ENCODE data around the gene OSER1. TPM values are rescaled to one million over a fixed set of nuclear protein-coding genes. Genes with fewer than 3 reads are reported as not detected.
A peak's percentile ranks its signal among the peaks of the same experiment; 100 is the strongest.
"Not testable (repeated sequence)": the region's sequence is repeated elsewhere in the genome, so short reads cannot be mapped to it uniquely, and the experiment has no call there.

OSER1 gene
- total RNA-seq, 1 donor from 2014 or later: 31.3 TPM

- no peaks in the 10 kb centered on the region for H3K9me3 ChIP-seq (ENCODE audit: control insufficient read depth in 3 of 3, low read length in 3 of 3)
- no peak within 1 kb of the TSS for H3K27ac ChIP-seq (ENCODE audit: low read depth, low read length)
- H3K27me3 ChIP-seq (ENCODE audit: control insufficient read depth in 3 of 3, insufficient read depth in 3 of 3, low read length in 3 of 3): peaks cover 18 to 36% (median 24%) of the 10 kb centered on the region in 3 donors
- no peaks in the 10 kb centered on the region for H3K36me3 ChIP-seq (ENCODE audit: control insufficient read depth in 3 of 3, insufficient read depth in 3 of 3, low read length in 3 of 3)
- peak within 1 kb of the TSS in 1 of 3 donors; percentile 35 for H3K4me3 ChIP-seq (ENCODE audit: low read length in 3 of 3)
- no peak within 1 kb of the TSS for H3K9ac ChIP-seq (ENCODE audit: low read depth in 1 of 3, low read length in 3 of 3)
- H3K4me1 ChIP-seq (ENCODE audit: control insufficient read depth in 3 of 3, insufficient read depth in 3 of 3, low read length in 3 of 3): peaks cover 0 to 3% (median 2%) of the 10 kb centered on the region in 3 donors
These were observed 36.6 kb upstream of the OSER1 start, which contains the start of gene GDAP1L1 for GRCh38 chr20:44247131-44247571. Gene GDAP1L1 (plus strand): TSS chr20:44247308. CDS start chr20:44247335, 27 bp downstream.

- Histone ChIP-seq H3K27me3 (ENCODE audit: control insufficient read depth in 3 of 3, insufficient read depth in 3 of 3, low read length in 3 of 3) (peaks cover 18 to 32% (median 24%) of the 10 kb centered on the region in 3 donors), H3K4me3 (ENCODE audit: low read length in 3 of 3) (no peak overlapping the region), H3K9me3 (ENCODE audit: control insufficient read depth in 3 of 3, low read length in 3 of 3) (no peaks in the 10 kb centered on the region), H3K9ac (ENCODE audit: low read depth in 1 of 3, low read length in 3 of 3) (no peak overlapping the region), H3K27ac (ENCODE audit: low read depth, low read length) (no peak overlapping the region), H3K4me1 (ENCODE audit: control insufficient read depth in 3 of 3, insufficient read depth in 3 of 3, low read length in 3 of 3) (peaks cover 0 to 3% (median 2%) of the 10 kb centered on the region in 3 donors), H3K36me3 (ENCODE audit: control insufficient read depth in 3 of 3, insufficient read depth in 3 of 3, low read length in 3 of 3) (no peaks in the 10 kb centered on the region)
These were observed 35.4 kb upstream of the OSER1 start for GRCh38 chr20:44245977-44246376.

DNA sequence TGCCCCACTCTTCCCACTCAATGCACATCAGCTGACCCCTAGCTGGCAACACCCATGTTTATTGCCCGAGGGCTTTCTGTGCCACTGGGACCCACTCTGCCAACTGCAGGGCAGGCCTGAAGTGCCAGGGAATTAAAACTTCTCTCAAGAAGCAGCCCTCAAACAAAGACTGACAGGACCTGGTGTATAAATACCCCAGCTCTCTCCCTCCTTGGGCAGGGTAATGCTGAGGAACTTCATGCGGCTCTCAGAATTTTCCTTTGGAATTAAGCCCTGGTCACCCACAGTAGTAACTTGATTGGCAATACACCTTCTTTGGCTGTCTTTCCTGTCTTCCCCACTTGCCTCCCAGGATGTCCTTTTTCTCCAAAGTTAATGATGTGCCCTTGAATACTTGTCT lies 31.2 kb upstream of the OSER1 start:
- no peaks in the 10 kb centered on the region for H3K4me1 ChIP-seq (ENCODE audit: control insufficient read depth in 3 of 3, insufficient read depth in 3 of 3, low read length in 3 of 3)
- no peaks in the 10 kb centered on the region for H3K9me3 ChIP-seq (ENCODE audit: control insufficient read depth in 3 of 3, low read length in 3 of 3)

GRCh38 chr20:44236840-44237239 lies 26.3 kb upstream of the OSER1 start:
- H3K27ac ChIP-seq (ENCODE audit: low read depth, low read length); H3K36me3 ChIP-seq (ENCODE audit: control insufficient read depth in 3 of 3, insufficient read depth in 3 of 3, low read length in 3 of 3); H3K9ac ChIP-seq (ENCODE audit: low read depth in 1 of 3, low read length in 3 of 3); H3K9me3 ChIP-seq (ENCODE audit: control insufficient read depth in 3 of 3, low read length in 3 of 3); H3K27me3 ChIP-seq (ENCODE audit: control insufficient read depth in 3 of 3, insufficient read depth in 3 of 3, low read length in 3 of 3); H3K4me3 ChIP-seq (ENCODE audit: low read length in 3 of 3); H3K4me1 ChIP-seq (ENCODE audit: control insufficient read depth in 3 of 3, insufficient read depth in 3 of 3, low read length in 3 of 3): not testable (repeated sequence)

More for the DNA sequence above, 31.2 kb upstream of the OSER1 start:
- H3K27me3 ChIP-seq (ENCODE audit: control insufficient read depth in 3 of 3, insufficient read depth in 3 of 3, low read length in 3 of 3): peaks cover 0 to 9% (median 5%) of the 10 kb centered on the region in 3 donors
- H3K9ac ChIP-seq (ENCODE audit: low read depth in 1 of 3, low read length in 3 of 3): no peak overlapping the region
- no peak overlapping the region for H3K4me3 ChIP-seq (ENCODE audit: low read length in 3 of 3)
- H3K36me3 ChIP-seq (ENCODE audit: control insufficient read depth in 3 of 3, insufficient read depth in 3 of 3, low read length in 3 of 3): no peaks in the 10 kb centered on the region
- no peak overlapping the region for H3K27ac ChIP-seq (ENCODE audit: low read depth, low read length)

DNA sequence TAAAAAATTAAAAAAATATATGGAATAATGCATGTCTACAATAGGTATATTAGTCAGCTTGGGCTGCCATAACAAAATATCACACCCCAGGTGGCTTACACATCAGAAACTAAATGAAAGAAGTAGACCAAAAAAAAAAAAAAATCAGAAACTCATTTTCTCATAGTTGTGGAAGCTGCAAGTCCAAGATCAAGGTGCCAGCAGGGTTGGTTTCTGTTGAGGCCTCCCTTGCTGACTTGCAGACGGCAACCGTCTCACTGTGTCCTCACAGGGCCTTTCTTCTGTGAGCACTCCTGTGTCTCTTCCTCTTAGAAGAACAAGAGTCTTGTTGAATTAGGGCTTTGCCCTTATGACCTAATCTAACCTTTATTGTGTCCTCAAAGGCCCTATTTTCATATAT lies 25.1 kb upstream of the OSER1 start:
- H3K4me1 ChIP-seq (ENCODE audit: control insufficient read depth in 3 of 3, insufficient read depth in 3 of 3, low read length in 3 of 3): no peaks in the 10 kb centered on the region
- no peaks in the 10 kb centered on the region for H3K9me3 ChIP-seq (ENCODE audit: control insufficient read depth in 3 of 3, low read length in 3 of 3)
- no peak overlapping the region for H3K4me3 ChIP-seq (ENCODE audit: low read length in 3 of 3)
- peaks cover 0 to 2% (median 0%) of the 10 kb centered on the region in 3 donors for H3K27me3 ChIP-seq (ENCODE audit: control insufficient read depth in 3 of 3, insufficient read depth in 3 of 3, low read length in 3 of 3)
- no peaks in the 10 kb centered on the region for H3K36me3 ChIP-seq (ENCODE audit: control insufficient read depth in 3 of 3, insufficient read depth in 3 of 3, low read length in 3 of 3)
- no peak overlapping the region for H3K27ac ChIP-seq (ENCODE audit: low read depth, low read length)
- H3K9ac ChIP-seq (ENCODE audit: low read depth in 1 of 3, low read length in 3 of 3): no peak overlapping the region

GRCh38 chr20:44234566-44235317 lies 24.2 kb upstream of the OSER1 start:
- Histone ChIP-seq H3K27me3 (ENCODE audit: control insufficient read depth in 3 of 3, insufficient read depth in 3 of 3, low read length in 3 of 3) (no peaks in the 10 kb centered on the region), H3K4me1 (ENCODE audit: control insufficient read depth in 3 of 3, insufficient read depth in 3 of 3, low read length in 3 of 3) (no peaks in the 10 kb centered on the region), H3K9me3 (ENCODE audit: control insufficient read depth in 3 of 3, low read length in 3 of 3) (no peaks in the 10 kb centered on the region), H3K4me3 (ENCODE audit: low read length in 3 of 3) (no peak overlapping the region), H3K36me3 (ENCODE audit: control insufficient read depth in 3 of 3, insufficient read depth in 3 of 3, low read length in 3 of 3) (no peaks in the 10 kb centered on the region), H3K9ac (ENCODE audit: low read depth in 1 of 3, low read length in 3 of 3) (no peak overlapping the region), H3K27ac (ENCODE audit: low read depth, low read length) (no peak overlapping the region)

GRCh38 chr20:44233436-44234016 lies 23.0 kb upstream of the OSER1 start:
- Histone ChIP-seq H3K9ac (ENCODE audit: low read depth in 1 of 3, low read length in 3 of 3) (no peak overlapping the region), H3K36me3 (ENCODE audit: control insufficient read depth in 3 of 3, insufficient read depth in 3 of 3, low read length in 3 of 3) (no peaks in the 10 kb centered on the region), H3K27ac (ENCODE audit: low read depth, low read length) (no peak overlapping the region), H3K4me3 (ENCODE audit: low read length in 3 of 3) (no peak overlapping the region), H3K4me1 (ENCODE audit: control insufficient read depth in 3 of 3, insufficient read depth in 3 of 3, low read length in 3 of 3) (peaks cover 0 to 6% (median 4%) of the 10 kb centered on the region in 3 donors), H3K27me3 (ENCODE audit: control insufficient read depth in 3 of 3, insufficient read depth in 3 of 3, low read length in 3 of 3) (no peaks in the 10 kb centered on the region), H3K9me3 (ENCODE audit: control insufficient read depth in 3 of 3, low read length in 3 of 3) (no peaks in the 10 kb centered on the region)

DNA sequence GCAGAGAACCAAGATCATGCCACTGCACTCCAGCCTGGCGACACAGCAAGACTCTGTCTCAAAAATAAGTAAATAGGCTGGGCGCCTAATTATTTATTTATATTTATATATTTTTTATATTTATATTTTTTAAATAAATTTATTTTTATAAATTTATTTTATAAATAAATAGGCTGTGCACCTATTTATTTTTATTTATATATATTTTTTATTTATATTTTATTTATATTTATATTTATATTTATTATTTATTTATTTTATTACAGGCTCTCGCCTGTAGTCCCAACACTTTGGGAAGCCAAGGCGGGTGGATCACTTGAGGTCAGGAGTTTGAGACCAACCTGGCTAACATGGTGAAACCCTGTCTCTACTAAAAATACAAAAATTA lies 21.9 kb upstream of the OSER1 start:
- not testable (repeated sequence) for H3K4me3 ChIP-seq (ENCODE audit: low read length in 3 of 3); H3K4me1 ChIP-seq (ENCODE audit: control insufficient read depth in 3 of 3, insufficient read depth in 3 of 3, low read length in 3 of 3); H3K27ac ChIP-seq (ENCODE audit: low read depth, low read length); H3K9me3 ChIP-seq (ENCODE audit: control insufficient read depth in 3 of 3, low read length in 3 of 3); H3K9ac ChIP-seq (ENCODE audit: low read depth in 1 of 3, low read length in 3 of 3); H3K27me3 ChIP-seq (ENCODE audit: control insufficient read depth in 3 of 3, insufficient read depth in 3 of 3, low read length in 3 of 3); H3K36me3 ChIP-seq (ENCODE audit: control insufficient read depth in 3 of 3, insufficient read depth in 3 of 3, low read length in 3 of 3)

DNA sequence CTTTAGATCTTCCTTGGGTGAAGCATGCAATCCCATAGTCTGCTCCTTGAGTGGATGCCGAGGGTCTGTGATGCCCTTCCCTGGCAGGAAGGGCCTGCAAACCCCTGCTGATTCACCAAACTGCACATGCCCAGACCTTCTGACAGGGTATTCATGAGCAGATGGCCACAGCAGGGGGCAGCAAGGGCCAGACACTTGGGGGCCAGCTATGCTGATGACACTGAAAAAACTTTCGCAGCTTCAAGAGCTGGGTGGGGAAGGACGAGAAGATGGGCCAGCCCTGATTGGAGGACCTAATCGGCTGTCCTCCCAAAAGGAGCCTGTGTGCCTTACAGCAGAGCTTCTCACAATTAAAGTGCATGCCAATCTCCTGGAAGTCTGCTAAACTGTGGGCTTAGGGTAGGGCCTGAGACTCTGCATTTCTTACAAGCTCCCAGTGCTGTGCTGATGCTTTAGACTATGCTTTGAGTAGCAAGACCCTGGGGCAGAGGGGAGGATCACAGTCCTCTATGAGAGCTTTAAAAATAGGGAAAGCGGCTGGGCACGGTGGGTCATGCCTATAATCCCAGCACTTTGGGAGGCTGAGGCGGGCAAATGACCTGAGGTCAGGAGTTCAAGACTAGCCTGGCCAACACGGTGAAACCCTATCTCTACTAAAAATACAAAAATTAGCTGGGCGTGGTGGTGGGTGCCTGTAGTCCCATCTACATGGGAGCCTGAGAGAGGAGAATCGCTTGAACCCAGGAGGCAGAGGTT lies 21.3 kb upstream of the OSER1 start:
- Histone ChIP-seq H3K4me3 (ENCODE audit: low read length in 3 of 3) (no peak overlapping the region), H3K9me3 (ENCODE audit: control insufficient read depth in 3 of 3, low read length in 3 of 3) (no peaks in the 10 kb centered on the region), H3K36me3 (ENCODE audit: control insufficient read depth in 3 of 3, insufficient read depth in 3 of 3, low read length in 3 of 3) (no peaks in the 10 kb centered on the region), H3K27ac (ENCODE audit: low read depth, low read length) (no peak overlapping the region), H3K4me1 (ENCODE audit: control insufficient read depth in 3 of 3, insufficient read depth in 3 of 3, low read length in 3 of 3) (peaks cover 0 to 9% (median 7%) of the 10 kb centered on the region in 3 donors), H3K27me3 (ENCODE audit: control insufficient read depth in 3 of 3, insufficient read depth in 3 of 3, low read length in 3 of 3) (no peaks in the 10 kb centered on the region), H3K9ac (ENCODE audit: low read depth in 1 of 3, low read length in 3 of 3) (no peak overlapping the region)

- H3K4me1 ChIP-seq (ENCODE audit: control insufficient read depth in 3 of 3, insufficient read depth in 3 of 3, low read length in 3 of 3): peaks cover 0 to 9% (median 7%) of the 10 kb centered on the region in 3 donors
- no peaks in the 10 kb centered on the region for H3K27me3 ChIP-seq (ENCODE audit: control insufficient read depth in 3 of 3, insufficient read depth in 3 of 3, low read length in 3 of 3)
- H3K4me3 ChIP-seq (ENCODE audit: low read length in 3 of 3): no peak overlapping the region
- no peak overlapping the region for H3K27ac ChIP-seq (ENCODE audit: low read depth, low read length)
- H3K36me3 ChIP-seq (ENCODE audit: control insufficient read depth in 3 of 3, insufficient read depth in 3 of 3, low read length in 3 of 3): no peaks in the 10 kb centered on the region
- no peak overlapping the region for H3K9ac ChIP-seq (ENCODE audit: low read depth in 1 of 3, low read length in 3 of 3)
- no peaks in the 10 kb centered on the region for H3K9me3 ChIP-seq (ENCODE audit: control insufficient read depth in 3 of 3, low read length in 3 of 3)
These were observed 20.6 kb upstream of the OSER1 start for GRCh38 chr20:44231193-44231592.

All from skeletal muscle tissue (tissue), 4 donors.